ENCODE results near the gene CDH23. TPM values are rescaled to one million over a fixed set of nuclear protein-coding genes. Genes with fewer than 3 reads are reported as not detected.
"Not testable (repeated sequence)": the region's sequence is repeated elsewhere in the genome, so short reads cannot be mapped to it uniquely, and the experiment has no call there.

Gene CDH23
- total and polyA plus RNA-seq, 8 donors, result 3.4 to 64.6 (median 9.9) TPM

DNA sequence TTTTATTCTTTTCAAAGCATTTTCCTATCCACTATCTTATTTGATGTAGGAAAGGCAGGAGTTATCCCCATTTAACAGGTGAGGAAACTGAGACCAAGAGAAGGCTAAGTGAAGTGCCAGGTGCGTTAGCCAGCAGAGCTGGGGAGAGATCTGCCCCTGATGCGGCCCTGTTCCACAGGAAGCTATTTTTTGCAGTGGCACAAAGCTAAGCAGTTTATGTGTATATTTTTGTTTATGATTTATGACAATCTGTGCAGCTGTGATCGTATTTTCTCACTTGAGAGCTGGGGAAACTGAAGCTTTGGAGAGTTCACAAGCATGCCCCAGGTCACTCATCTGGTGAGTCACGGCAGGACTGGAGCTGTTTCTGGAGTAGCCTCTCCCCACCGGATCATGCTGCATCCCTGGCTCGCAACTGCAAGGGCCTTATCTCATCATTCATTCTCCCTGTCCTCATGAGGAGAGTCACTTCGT is 38.9 kb upstream of the CDH23 start:
- DNase-seq (no peak), ATAC-seq (peak in 2 of 4 donors; percentile 16 to 45), FAIRE-seq (no peak)
- Histone ChIP-seq H3K27ac (no peak overlapping the region), H3K4me1 (no peaks in the 10 kb centered on the region), H3K27me3 (no peaks in the 10 kb centered on the region), H3K9me3 (no peaks in the 10 kb centered on the region), H3K36me3 (peaks cover 0 to 8% (median 0%) of the 10 kb centered on the region in 3 donors), H3K4me3 (no peak overlapping the region)
- TF ChIP-seq, protein P1, sequence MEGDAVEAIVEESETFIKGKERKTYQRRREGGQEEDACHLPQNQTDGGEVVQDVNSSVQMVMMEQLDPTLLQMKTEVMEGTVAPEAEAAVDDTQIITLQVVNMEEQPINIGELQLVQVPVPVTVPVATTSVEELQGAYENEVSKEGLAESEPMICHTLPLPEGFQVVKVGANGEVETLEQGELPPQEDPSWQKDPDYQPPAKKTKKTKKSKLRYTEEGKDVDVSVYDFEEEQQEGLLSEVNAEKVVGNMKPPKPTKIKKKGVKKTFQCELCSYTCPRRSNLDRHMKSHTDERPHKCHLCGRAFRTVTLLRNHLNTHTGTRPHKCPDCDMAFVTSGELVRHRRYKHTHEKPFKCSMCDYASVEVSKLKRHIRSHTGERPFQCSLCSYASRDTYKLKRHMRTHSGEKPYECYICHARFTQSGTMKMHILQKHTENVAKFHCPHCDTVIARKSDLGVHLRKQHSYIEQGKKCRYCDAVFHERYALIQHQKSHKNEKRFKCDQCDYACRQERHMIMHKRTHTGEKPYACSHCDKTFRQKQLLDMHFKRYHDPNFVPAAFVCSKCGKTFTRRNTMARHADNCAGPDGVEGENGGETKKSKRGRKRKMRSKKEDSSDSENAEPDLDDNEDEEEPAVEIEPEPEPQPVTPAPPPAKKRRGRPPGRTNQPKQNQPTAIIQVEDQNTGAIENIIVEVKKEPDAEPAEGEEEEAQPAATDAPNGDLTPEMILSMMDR (IDR thresholded peaks at IDR 0.05), result no peak
- WGBS, 2 donors, result 76 to 86% methylated on average over 7 of the region's 7 CpGs
- intact Hi-C loops (cut with DNase I), result no loop called here

GRCh38 chr10:71358277-71358676 is 38.4 kb upstream of the CDH23 start:
- intact Hi-C loops (cut with DNase I), result no loop called here
- no peak for DNase-seq
- no peak for ATAC-seq
- WGBS, 2 donors, result 92 to 95% methylated on average over 8 of the region's 8 CpGs
- TF ChIP-seq, protein P1 (IDR thresholded peaks at IDR 0.05), result no peak
- Histone ChIP-seq H3K4me3 (no peak overlapping the region), H3K27me3 (no peaks in the 10 kb centered on the region), H3K4me1 (no peaks in the 10 kb centered on the region), H3K36me3 (peaks cover 0 to 8% (median 0%) of the 10 kb centered on the region in 3 donors), H3K9me3 (no peaks in the 10 kb centered on the region), H3K27ac (no peak overlapping the region)
- no peak for FAIRE-seq

DNA sequence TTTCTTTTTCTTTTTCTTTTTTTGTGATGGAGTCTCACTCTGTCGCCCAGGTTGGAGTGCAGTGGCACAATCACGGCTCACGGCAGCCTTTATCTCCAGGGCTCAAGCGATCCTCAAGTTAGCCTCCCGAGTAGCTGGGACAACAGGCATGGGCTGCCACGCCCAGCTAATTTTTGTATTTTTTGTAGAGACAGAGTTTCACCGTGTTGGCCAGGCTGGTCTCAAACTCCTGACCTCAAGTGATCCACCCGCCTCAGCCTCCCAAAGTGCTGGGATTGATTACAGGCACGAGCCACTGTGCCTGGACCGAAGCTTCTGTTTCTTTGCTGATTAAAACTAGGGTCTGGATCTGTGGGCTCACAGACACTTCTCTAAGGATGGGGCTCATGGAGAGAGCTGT is 37.8 kb upstream of the CDH23 start:
- 90 to 92% methylated on average over 10 of the region's 10 CpGs for WGBS, 2 donors
- H3K4me3 ChIP-seq; FAIRE-seq; H3K27me3 ChIP-seq; H3K4me1 ChIP-seq; intact Hi-C loops (cut with DNase I); H3K36me3 ChIP-seq; H3K9me3 ChIP-seq; DNase-seq: not testable (repeated sequence)
- H3K27ac ChIP-seq, result peak overlapping the region in 2 of 4 donors; percentile 11 to 13
- ATAC-seq, result peak in 1 of 4 donors; percentile 10

GRCh38 chr10:71359364-71360046 is 37.2 kb upstream of the CDH23 start:
- ATAC-seq (peak in 3 of 4 donors; percentile 29 to 75 (median 74)), DNase-seq (peak in 1 of 6 donors; percentile 38), FAIRE-seq (no peak)
- no peaks in the 10 kb centered on the region for H3K27me3 ChIP-seq
- intact Hi-C loops (cut with DNase I), result no loop called here
- H3K27ac ChIP-seq, result peak overlapping the region in 2 of 4 donors; percentile 11 to 13
- H3K36me3 ChIP-seq, result peaks cover 0 to 8% (median 0%) of the 10 kb centered on the region in 3 donors
- 70 to 74% methylated on average over 9 of the region's 9 CpGs for WGBS, 2 donors
- TF ChIP-seq, protein P1 (IDR thresholded peaks at IDR 0.05), result no peak
- no peak overlapping the region for H3K4me3 ChIP-seq
- H3K4me1 ChIP-seq, result no peaks in the 10 kb centered on the region
- H3K9me3 ChIP-seq, result no peaks in the 10 kb centered on the region

- ATAC-seq (no peak), FAIRE-seq (no peak), DNase-seq (no peak)
- TF ChIP-seq, protein P1 (IDR thresholded peaks at IDR 0.05), result no peak
- H3K27me3 ChIP-seq, result no peaks in the 10 kb centered on the region
- WGBS, 2 donors, result 80% methylated on average over 2 of the region's 2 CpGs
- peaks cover 0 to 8% (median 0%) of the 10 kb centered on the region in 3 donors for H3K36me3 ChIP-seq
- intact Hi-C loops (cut with DNase I), result no loop called here
- H3K4me1 ChIP-seq, result no peaks in the 10 kb centered on the region
- no peaks in the 10 kb centered on the region for H3K9me3 ChIP-seq
- H3K27ac ChIP-seq, result no peak overlapping the region
- H3K4me3 ChIP-seq, result no peak overlapping the region
Measured at GRCh38 chr10:71360735-71361134, 36.0 kb upstream of the CDH23 start.
